Nephron progenitor cell (in vitro differentiated cells): ENCODE measurements around the gene TICAM1.
"Not testable (repeated sequence)": the region's sequence is repeated elsewhere in the genome, so short reads cannot be mapped to it uniquely, and the experiment has no call there.

Experiments
- DNase-seq: peaks from one replicate; pipeline ENCODE4 v3.0.0; 2021
- H3K27ac Mint-ChIP-seq: 2 replicates; pipeline ENCODE4 v1.8.0; 2021; ENCODE audit warnings: mild to moderate bottlenecking, moderate library complexity, mixed read lengths
- H3K27me3 Mint-ChIP-seq: 2 replicates; pipeline ENCODE4 v1.8.0; 2021; ENCODE audit warnings: mild to moderate bottlenecking, low read depth, mixed read lengths; ENCODE audit not compliant: poor library complexity
- H3K36me3 Mint-ChIP-seq: 2 replicates; pipeline ENCODE4 v1.8.0; 2021; ENCODE audit warnings: low read depth, mixed read lengths
- H3K4me1 Mint-ChIP-seq: 2 replicates; pipeline ENCODE4 v1.8.0; 2021; ENCODE audit warnings: mixed read lengths
- H3K4me3 Mint-ChIP-seq: 2 replicates; pipeline ENCODE4 v1.8.0; 2021; ENCODE audit warnings: mild to moderate bottlenecking, moderate library complexity, mixed read lengths
- H3K9me3 Mint-ChIP-seq: 2 replicates; pipeline ENCODE4 v1.8.0; 2021; ENCODE audit warnings: mild to moderate bottlenecking, moderate library complexity, mixed read lengths
- TF ChIP-seq, protein P1 (sequence below): fragments of 200-600 bp; sonication (generic); IDR thresholded peaks from 2 replicates; pipeline ENCODE4 v1.5.0; 2021; ENCODE audit warnings: antibody characterized with exemption

TICAM1 gene

DNA sequence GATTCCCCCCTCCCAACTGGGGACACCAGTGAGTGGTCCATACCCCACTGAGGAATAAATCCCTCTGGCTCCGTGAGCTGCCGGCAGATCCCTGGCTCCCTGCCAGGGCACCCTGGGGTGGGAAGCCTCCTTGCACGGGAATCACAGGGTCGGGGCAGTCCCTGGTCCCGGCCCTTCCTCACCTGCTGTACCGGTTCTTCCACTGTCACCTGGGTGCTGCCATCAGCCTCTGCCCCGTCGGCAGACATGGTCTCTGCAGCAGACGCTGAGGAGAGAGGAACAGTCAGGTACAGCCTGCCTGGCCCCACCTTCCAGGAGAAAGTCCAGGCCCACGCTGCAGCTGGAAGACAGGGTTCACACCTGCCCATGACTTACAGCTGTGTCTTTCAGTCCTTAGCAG lies 29.6 kb upstream of the TICAM1 start:
- Mint-ChIP-seq H3K27me3 (no peaks in the 10 kb centered on the region), H3K36me3 (peaks cover 14% of the 10 kb centered on the region), H3K4me3 (no peak overlapping the region), H3K9me3 (no peaks in the 10 kb centered on the region), H3K27ac (no peak overlapping the region), H3K4me1 (peaks cover 7% of the 10 kb centered on the region)
- no peak for DNase-seq
- TF ChIP-seq, protein P1, sequence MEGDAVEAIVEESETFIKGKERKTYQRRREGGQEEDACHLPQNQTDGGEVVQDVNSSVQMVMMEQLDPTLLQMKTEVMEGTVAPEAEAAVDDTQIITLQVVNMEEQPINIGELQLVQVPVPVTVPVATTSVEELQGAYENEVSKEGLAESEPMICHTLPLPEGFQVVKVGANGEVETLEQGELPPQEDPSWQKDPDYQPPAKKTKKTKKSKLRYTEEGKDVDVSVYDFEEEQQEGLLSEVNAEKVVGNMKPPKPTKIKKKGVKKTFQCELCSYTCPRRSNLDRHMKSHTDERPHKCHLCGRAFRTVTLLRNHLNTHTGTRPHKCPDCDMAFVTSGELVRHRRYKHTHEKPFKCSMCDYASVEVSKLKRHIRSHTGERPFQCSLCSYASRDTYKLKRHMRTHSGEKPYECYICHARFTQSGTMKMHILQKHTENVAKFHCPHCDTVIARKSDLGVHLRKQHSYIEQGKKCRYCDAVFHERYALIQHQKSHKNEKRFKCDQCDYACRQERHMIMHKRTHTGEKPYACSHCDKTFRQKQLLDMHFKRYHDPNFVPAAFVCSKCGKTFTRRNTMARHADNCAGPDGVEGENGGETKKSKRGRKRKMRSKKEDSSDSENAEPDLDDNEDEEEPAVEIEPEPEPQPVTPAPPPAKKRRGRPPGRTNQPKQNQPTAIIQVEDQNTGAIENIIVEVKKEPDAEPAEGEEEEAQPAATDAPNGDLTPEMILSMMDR: no peak

DNA sequence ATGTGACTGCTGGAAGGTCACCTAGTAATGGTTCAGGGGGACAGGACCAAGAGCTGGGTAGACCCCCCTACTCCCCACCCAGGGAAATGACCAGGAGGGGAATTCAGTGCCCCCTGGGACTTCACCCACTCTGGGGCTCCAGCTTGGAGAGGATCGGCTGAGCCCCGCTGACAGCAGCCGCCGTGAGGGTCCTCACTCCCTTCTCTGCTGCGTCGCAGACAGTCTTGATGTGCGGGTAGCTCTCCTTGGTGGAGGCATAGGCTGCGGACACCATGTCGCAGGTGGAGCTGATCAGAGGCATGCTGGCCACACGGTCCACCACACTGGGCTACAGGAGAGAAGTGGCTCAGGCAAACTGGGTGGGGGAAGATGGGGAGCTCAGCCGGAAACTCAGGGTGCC lies 28.2 kb upstream of the TICAM1 start:
- no peak overlapping the region for H3K27ac Mint-ChIP-seq
- peaks cover 26% of the 10 kb centered on the region for H3K36me3 Mint-ChIP-seq
- no peak overlapping the region for H3K4me3 Mint-ChIP-seq
- H3K27me3 Mint-ChIP-seq: no peaks in the 10 kb centered on the region
- TF ChIP-seq, protein P1: no peak
- no peaks in the 10 kb centered on the region for H3K9me3 Mint-ChIP-seq
- H3K4me1 Mint-ChIP-seq: peaks cover 4% of the 10 kb centered on the region
- DNase-seq: no peak

DNA sequence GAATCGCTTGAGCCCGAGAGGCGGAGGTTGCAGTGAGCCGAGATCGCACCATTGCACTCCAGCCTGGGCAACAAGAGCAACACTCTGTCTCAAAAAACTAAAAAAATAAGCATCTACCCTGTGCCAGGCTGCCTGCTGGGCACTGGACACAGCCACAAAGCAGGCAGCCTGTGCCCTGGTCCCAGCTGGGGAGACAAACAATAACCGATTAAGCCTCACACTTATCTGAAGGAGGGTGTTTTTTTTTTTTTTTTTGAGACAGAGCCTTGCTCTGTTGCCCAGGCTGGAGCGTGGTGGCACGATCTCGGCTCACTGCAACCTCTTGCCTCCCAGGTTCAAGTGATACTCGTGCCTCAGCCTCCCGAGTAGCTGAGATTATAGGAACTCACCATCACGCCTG lies 25.0 kb upstream of the TICAM1 start:
- H3K27ac Mint-ChIP-seq: not testable (repeated sequence)
- peaks cover 41% of the 10 kb centered on the region for H3K36me3 Mint-ChIP-seq

DNA sequence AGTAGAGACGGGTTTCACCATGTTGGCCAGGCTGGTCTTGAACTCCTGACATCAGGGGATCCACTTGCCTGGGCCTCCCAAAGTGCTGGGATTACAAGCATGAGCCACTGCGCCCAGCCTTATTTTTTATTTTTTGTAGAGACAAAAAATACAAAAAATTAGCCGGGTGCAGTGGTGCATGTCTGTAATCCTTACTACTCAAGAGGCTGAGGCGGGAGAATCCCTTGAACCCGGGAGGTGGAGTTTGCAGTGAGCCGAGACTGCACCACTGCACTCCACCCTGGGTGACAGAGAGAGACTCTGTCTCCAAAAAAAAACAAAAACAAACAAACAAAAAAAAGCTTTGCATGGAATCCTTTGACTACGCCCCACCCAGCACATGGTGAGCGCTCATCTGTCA lies 22.0 kb upstream of the TICAM1 start:
- H3K4me3 Mint-ChIP-seq, H3K4me1 Mint-ChIP-seq, H3K9me3 Mint-ChIP-seq, DNase-seq, H3K27me3 Mint-ChIP-seq, H3K27ac Mint-ChIP-seq: not testable (repeated sequence)
- H3K36me3 Mint-ChIP-seq: peaks cover 45% of the 10 kb centered on the region

More for the DNA sequence above, 25.0 kb upstream of the TICAM1 start:
- H3K4me1 Mint-ChIP-seq, H3K27me3 Mint-ChIP-seq, H3K9me3 Mint-ChIP-seq, DNase-seq, H3K4me3 Mint-ChIP-seq: not testable (repeated sequence)

DNA sequence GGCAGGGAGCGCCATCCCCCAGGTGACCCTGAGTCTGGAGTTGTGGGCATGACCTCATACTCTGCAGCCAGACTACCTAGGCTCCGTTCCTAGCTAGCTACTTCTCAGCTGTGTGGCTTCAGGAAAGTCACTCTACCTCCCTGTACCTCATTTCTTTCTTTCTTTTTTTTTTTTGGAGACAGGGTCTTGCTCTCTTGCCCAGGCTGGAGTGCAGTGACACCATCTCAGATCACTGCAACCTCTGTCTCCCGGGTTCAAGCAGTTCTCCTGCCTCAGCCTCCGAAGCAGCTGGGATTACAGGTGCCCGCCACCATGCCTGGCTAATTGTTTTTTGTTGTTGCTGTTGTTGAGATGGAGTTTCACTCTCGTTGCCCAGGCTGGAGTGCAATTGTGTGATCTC lies 21.0 kb upstream of the TICAM1 start:
- Mint-ChIP-seq H3K4me3 (no peak overlapping the region), H3K36me3 (peaks cover 45% of the 10 kb centered on the region), H3K4me1 (peaks cover 4% of the 10 kb centered on the region), H3K9me3 (no peaks in the 10 kb centered on the region), H3K27me3 (no peaks in the 10 kb centered on the region), H3K27ac (no peak overlapping the region)
- DNase-seq: no peak
- TF ChIP-seq, protein P1: no peak

DNA sequence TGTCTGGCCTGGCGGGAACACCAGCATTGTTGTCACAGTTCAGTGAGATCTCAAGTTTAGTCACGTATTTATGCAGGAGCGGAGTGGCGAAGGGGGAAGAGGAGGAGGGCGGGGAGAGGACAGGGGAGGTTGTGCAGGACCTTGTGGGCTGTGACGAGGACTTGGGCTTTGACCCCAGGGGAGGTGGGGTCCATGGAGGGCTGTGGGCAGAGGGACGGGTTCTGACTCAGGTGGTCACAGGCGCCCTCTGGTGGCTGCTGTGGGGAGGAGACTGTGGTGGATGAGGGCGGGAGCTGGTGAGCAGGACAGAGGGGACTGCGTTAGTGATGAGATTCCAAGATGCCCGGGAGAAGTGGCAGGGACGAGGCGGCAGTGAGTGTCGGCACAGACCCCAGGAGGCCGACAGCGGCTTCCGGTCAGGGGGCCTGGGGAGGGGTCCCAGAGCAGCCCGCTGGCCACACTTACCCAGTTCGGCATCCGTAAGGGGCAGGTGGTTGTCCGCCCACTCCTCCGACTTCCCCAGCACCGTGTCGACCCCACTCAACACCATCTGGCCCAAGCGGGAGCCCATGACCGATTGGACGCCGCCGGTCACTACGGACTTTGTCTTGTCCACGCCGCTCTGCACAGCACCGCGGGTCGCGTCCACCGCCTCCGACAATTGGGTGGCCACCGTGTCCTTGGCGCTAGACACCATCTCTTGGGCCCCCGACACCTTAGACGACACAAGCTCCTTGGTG lies 20.2 kb upstream of the TICAM1 start:
- Mint-ChIP-seq H3K4me3 (no peak overlapping the region), H3K27me3 (no peaks in the 10 kb centered on the region), H3K4me1 (peaks cover 4% of the 10 kb centered on the region), H3K36me3 (peaks cover 40% of the 10 kb centered on the region), H3K9me3 (no peaks in the 10 kb centered on the region), H3K27ac (no peak overlapping the region)
- TF ChIP-seq, protein P1: peak; percentile 70
- DNase-seq: peak; percentile 82

DNA sequence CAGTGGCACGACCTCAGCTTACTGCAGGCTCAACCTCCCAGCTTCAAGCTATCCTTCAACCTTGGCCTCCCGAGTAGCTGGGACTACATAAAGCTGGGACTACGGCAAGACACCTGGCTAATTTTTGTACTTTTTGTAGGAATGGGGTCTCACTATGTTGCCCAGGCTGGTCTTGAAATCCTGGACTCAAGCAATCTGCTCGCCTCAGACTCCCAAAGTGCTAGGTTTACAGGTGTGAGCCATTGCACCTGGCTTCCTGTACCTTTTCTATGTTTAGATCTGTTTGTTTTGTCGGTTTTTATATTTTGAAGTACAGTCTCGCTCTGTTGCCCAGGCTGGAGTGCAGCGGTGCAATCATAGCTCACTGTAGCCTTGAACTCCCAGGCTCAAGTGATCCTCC lies 17.5 kb upstream of the TICAM1 start:
- Mint-ChIP-seq H3K27ac (no peak overlapping the region), H3K4me3 (no peak overlapping the region), H3K4me1 (peaks cover 4% of the 10 kb centered on the region), H3K27me3 (no peaks in the 10 kb centered on the region), H3K9me3 (no peaks in the 10 kb centered on the region), H3K36me3 (peaks cover 46% of the 10 kb centered on the region)
- TF ChIP-seq, protein P1: no peak
- no peak for DNase-seq
